Measurements from ENCODE around the gene RAPGEF6.
A peak's percentile ranks its signal among the peaks of the same experiment; 100 is the strongest.
"Not testable (repeated sequence)": the region's sequence is repeated elsewhere in the genome, so short reads cannot be mapped to it uniquely, and the experiment has no call there.

Gene RAPGEF6

DNA sequence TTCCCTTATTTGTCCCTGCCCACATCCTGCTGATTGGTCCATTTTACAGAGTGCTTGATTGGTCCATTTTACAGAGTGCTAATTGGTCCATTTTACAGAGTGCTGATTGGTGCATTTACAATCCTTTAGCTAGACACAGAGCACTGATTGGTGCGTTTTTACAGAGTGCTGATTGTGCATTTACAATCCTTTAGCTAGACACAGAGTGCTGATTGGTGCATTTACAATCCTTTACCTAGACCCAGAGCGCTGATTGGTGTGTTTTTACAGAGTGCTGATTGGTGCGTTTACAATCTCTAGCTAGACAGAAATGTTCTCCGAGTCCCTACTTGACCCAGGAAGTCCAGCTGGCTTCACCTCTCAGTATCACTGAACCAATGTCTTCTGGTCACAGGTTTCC lies 147.7 kb downstream of the RAPGEF6 start:
- DNase-seq = not testable (repeated sequence)

DNA sequence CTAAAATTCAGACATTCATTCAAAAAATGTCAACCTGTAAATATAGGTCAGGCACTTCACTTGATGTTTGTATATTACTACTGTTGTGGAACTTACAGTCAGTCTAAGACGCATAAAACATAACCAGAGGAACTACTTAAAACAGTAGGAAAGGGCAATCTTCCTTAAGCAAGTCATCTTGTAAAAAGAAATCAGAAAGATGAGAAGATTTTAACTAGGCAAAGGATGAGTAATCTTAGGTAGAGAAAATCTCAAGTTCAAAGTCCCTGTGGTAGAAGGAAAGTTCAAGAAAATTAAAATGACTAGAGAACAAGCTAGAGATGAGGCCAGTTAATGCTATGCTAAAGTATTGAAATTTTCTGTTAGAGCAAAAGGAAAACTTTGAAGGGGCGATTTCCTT lies 152.4 kb downstream of the RAPGEF6 start:
- no peak for DNase-seq

DNA sequence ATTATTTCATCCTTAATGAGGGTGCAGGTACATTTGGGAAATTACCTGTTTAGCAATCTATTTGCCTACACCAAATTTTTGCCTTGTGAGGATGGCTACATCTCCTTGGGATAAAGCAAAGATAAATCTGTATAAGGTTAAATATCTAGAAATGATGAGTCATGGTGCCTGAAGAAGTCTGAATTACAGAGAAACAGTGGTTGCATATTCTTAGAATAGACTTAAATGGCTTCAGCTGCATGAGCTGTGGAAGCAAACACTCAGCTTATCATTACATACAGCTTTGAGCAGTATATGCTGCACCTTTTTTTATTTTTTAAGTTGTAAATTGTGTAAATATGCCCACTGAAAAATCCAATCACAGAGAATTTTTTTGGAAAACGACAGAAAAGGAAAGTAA lies 153.5 kb downstream of the RAPGEF6 start:
- no peak for DNase-seq

DNA sequence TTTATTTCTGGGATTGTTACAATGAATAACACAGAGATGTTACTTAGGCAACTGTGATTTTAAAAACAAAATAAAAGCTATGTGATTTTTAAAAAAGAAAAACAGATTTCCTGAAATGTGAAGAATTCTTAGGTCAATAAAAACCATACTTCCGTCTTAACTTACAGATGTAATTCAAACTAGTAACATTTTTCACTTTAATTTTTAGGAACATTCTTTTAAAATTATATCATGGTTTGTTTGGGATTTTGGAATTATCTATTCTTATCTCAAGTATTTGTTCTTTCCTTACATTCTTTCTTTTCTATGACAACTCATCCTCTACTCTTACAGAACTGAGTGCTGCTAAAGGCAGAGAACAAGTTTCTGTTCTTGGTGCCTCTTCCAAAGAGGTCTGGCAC lies 159.5 kb downstream of the RAPGEF6 start:
- DNase-seq = no peak

DNA sequence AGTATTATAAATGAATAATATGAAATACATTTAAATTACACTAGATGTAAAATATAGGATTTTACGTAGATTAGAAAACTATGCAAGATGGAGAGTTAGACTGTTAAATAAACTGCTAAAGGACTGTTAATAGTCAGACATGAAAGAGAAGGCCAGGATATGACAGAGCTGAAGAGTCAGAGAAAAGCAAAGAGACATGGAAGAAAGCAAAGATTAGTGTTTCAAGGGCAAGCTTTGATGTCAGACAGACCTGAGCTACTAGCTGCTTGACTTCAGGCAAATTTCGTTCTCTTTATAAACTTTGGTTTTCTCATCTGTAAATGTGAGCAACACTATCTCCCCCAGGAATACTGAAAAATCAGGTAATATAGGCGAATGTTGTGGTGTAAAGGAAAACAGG lies 161.3 kb downstream of the RAPGEF6 start:
- DNase-seq = no peak

DNA sequence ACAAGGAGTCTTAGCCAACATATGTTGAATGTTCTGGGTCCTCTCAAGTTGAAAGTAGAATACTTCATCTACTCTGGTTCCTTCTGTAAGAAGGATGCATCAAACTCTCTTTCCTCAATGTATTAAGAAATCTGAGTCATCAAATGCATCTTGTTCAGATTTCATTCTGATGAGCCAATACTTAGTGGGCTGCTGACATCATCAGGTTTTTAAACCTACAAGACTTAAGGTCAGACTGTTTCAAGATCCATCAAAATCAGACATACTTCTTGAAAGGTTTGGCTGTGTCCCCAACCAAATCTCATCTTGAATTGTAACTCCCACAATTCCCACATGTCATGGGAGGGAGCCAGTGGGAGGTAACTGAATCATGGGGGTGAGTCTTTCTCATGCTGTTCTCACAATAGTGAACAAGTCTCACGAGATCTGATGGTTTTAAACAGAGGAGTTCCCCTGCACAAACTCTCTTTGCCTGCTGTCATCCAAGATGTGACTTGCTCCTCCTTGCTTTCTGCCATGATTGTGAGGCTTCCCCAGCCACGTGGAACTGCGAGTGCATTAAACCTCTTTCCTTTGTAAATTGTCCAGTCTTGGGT lies 168.8 kb downstream of the RAPGEF6 start:
- DNase-seq = no peak

DNA sequence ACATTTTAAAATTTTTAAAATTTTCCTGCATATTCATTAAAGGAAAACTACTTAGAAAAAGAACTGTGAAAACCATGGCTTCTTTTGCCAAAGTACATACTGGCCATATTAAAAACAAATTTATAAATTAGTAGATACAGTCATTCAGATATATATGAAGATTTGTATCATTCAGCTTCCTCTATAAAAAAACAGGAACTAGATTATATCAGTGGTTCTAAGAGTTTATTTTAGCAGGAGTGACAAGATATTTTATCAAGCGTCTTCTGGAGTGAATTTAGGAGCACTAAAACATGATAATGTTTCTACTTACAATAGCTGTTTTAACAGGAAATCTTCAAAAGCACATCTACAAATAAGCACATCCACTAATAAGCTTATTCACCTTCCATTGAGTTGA lies 171.4 kb downstream of the RAPGEF6 start:
- no peak for DNase-seq

DNA sequence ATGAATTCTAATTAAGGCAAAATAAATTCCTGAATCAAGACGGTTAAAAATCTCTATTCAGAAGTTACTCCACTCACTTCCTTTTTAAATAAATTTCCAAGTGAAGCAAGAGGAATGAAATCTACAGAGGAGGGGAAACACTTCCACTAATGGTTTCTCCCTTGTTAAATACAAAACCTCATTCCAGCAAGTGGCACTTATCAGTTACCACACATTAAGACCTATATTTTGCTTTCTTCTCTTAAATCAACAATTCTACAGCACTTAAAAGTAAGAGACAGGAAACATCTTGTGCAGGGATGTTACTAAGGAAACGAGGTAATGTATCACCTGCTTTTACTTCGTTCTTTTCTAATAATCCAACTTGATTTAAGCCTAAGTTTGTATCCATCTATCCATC lies 172.6 kb downstream of the RAPGEF6 start:
- no peak for DNase-seq

DNA sequence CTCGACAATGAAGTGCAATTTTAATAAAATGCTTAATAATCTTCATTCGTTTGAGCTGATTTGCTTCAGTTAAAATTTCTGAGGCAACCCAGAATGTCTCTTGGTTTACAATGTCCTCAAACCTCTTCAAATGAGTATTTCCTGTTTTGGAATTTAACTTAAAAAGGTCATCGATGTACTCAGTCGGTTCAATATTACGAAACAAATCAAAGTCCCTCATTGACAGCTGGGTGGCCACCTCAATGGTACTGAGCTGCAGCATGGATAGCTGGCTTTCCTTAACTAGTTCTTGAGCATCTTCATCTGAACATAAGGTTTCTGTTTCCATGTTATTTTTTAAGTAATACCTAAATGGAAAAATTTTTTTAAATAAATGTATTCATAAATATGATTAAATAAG lies 173.3 kb downstream of the RAPGEF6 start:
- DNase-seq = no peak

DNA sequence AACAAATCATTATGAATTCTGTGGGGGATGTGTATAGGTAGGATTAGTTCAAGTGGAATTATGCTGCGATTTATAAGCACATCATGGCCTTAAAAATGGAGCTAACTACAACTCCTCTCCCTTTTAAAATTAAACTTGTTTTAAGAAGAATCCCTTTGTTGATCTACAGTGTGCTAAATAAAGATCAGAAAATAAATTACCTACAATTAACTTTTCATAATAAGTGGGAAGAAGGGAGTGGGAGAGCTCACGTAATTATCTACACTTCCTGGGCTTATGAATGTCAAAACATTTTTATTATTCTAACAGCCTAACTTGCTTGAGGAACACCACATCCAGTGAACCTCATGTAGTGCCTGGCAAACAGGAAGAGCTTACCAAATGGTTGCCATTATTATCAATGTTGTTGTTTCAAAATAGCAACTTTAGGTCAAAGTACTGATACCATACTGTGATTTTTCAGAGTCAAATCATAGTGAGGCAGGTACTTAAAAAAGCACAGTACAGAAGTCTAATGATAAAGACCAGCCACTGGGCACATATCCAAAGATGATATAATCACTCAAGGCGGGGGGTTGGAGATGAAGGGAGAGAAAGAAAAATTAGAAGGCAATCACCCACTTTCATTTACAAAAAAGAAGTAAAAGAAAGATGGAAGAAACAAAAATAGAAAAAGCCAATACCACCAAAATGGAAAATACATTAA lies 174.0 kb downstream of the RAPGEF6 start:
- no peak for DNase-seq

DNA sequence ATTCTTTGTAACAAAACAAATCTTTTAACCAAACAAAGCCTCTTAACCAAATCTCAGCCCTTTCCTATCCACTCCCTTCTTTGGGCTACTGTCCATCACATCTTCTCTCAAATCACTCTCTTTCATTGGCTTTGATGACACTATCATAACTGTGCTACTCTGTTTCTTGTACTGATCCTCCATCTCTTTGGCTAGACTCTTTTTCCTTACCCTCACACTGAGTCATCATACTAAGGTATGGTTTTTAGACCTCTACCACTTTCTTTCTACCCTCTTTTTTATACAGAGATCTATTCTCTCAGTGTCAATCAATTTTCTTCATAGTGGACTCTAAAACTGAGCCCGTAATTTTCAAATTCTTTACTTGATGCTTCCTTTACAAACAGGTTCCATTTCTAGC lies 174.9 kb downstream of the RAPGEF6 start:
- no peak for DNase-seq

DNA sequence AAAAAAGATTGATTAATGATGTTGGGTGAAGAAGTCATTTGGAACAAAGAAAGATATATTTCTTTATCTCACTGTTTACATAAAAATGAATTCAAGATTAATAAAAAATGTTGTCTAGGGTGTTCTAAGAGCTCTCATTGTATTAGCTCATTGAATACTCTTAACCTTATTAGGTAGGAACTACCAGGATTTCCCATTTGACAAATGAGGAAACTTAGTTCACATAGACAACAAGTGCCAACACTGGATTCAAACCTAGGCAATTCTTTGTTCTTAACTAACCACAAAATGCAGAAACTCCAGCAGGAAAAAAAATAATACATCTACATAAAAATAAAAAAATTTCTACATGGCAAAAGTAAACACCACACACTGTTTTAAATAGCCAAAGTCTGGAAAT lies 175.8 kb downstream of the RAPGEF6 start:
- DNase-seq = no peak

DNA sequence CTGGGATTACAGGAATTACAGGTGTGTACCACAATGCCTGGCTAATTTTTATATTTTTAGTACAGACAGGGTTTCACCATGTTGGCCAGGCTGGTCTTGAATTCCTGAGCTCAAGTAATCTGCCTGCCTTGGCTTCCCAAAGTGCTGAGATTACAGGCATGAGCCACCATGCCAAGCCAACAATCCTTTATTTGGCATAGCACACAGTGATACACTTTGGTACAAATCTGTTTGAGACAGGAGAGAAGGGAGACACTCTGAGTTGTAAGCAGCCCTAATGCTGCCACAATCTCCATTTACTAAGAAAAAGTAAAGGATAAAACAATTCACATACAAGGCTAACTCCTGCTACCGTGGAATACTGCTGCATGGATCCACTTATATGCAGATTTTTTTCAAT lies 177.8 kb downstream of the RAPGEF6 start:
- no peak for DNase-seq

DNA sequence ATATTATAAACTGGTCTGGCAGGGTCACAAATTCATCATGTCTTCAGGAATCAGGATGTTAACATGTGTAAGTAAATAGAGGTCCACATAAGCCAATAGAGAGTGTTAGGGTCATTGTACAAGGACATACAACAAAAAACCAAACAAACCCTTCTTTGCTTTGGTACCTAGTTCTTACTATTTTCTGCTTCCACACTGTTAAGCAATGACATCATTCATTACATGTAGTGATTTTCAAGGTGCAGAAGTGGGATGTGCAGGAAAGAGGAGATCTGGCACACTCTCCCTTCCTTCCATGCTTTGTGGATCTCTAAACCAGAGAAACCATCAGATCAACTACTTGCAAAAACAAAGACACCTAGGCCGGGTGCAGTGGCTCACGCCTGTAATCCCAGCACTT lies 184.1 kb downstream of the RAPGEF6 start:
- DNase-seq = no peak

DNA sequence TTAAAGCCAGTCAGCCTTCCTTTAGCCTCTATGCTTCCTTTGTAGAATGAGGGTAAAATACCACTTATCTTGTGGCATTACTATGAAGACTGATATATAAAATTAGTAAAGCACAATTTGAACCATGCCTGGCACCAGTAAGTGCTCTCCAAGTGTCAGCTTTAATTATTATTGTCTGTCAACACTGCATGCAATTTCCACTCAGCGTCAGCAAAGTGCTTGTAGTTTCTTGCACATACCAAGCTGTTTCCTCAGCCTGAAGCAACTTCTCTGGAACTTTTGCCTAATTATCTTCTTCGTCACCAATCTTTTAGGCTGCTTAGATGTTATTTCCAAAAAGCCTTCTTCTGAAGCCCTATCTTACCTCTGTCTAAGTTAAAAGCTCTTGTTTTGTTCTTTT lies 193.8 kb downstream of the RAPGEF6 start:
- no peak for DNase-seq

DNA sequence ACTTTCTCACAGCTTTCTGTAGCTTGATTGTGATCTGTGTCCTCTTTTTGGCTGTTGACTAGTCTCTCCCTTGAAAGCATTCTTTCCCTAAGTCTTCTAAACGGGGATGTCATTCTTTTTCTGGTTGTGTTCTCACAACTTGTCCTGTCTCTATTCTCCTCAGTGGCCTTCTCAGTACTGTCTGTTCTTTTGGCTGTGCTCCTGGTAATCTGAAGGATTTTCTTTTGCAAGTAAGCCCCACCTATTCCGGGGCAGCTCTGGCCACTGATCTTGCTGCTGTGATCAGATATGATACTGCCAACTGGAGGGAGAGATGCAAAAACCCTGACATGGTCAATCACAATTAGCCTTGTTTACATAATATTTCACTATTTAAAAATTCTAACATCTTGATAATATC lies 198.9 kb downstream of the RAPGEF6 start:
- DNase-seq = no peak

DNA sequence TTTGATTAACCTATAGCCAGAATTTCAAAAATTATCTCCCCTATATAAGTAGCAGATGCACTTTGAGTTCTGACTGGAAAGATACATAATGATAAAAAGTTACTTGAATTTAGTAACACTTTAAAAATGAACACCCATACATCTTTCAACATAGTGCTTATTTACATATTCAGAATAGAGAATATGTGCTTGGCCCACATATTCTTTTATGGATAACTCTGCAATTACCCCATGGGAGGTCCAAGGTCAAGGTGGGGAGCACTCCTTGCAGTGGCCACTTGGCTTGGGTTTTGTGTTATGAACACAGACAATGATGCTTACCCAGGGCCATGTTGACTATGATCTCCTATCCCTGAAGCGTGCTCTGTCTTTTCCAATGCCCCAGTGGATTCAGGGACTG lies 201.9 kb downstream of the RAPGEF6 start:
- no peak for DNase-seq

DNA sequence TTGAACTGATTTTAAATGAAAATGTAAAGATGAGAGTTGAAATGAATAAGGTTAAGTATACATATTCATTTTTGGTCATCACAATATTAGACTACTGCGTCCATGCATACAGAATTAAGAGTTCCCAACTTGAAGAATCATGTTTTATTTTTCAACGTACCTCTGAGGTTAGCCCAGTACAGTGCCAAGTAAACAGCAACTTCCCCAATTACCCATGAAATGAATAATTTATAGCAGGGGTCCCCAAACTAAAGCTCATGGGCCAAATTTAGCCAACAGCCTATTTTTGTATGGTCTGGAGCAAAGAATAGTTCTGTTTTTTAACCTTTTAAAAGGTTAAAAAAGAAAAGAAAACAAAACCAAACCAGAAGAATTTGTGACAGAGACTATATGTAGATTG lies 203.2 kb downstream of the RAPGEF6 start:
- DNase-seq = no peak

DNA sequence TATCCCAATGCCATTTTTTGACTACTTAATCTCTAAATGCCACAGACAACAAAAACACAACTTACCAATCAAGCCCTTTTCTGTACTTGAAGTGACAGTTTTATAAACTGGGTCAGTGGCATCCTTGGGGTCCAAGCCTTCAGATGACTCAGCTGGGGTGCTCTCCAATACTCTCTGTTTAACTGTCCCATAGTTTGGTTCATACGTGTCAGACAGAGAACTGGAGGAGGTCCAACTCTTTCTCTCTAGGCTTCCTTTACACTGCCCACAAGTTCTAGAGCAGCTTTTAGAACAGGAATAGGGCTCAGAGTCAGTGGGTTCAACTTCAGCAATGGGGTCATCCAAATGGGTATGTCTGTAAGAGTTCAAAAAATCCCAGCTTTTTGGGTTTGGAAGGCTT lies 204.2 kb downstream of the RAPGEF6 start:
- DNase-seq = no peak

DNA sequence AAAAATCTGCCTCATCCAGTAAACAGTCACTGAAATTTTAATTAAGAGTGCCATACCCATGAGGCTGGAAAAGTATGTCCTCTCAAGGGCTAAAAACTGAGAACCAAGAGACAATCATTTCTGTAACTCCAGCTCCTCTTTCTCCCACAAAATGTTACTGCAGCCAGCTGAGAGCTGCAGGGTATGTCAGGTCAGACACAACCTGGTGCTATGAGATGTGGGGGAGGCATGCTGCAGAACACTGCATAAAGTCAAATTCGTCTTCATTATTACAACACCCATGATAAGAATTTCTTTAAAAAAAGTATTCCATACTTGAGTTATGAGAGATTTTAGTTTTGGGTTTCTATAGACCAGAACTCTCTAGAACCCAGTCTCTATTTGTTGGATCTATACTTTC lies 209.0 kb downstream of the RAPGEF6 start:
- no peak for DNase-seq

DNA sequence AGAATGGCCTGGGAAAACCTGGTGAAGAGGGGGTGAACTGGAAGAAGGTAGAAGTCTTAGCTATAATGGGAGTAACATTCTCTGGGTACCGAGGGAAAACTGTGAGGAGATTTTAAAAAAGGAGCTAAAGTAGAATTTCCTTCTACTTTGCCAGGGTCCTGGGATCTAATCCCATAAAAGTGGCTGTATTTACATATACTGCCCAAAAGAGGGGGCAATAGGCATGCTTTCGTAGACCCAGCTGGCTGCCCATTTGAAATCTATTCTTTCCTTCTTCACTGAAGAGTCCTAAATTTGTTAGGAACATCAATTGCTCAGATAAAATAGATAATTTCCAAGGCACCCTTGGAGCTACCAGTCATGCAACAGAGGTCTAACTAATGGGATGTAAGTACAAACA lies 212.0 kb downstream of the RAPGEF6 start:
- DNase-seq = no peak

DNA sequence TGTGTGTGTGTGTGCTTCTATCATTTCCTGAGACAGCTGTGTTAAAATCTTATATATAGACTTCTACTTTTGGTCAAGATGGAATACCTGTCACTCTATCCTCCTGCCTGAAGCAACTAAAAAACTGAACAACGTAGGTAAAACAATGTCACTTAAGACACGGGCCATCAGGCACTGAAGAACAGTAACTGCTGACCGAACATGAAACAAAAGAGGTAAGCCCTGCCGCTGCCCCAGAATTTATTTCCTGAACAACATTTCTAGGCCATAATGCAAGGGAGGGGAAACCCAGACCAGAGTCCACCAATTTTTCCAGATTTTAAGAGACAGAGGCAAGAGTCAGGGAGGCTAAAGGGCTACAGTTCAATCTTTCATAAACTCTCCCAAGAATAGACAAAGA lies 215.2 kb downstream of the RAPGEF6 start:
- no peak for DNase-seq

DNA sequence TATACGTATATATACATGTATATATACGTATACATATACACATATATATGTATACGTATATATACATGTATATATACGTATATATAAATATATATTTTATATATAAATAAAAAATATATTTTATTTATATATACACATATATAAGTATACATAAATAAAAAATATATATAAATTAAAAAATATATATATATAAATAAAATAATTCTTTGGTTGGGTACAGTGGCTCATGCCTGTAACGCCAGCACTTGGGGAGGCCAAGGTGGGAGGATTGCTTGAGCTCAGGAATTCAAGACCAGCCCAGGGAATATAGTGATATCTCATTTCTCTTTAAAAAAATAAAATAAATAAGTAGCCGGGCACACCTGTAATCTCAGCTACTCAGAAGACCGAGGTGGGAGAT lies 216.2 kb downstream of the RAPGEF6 start:
- no peak for DNase-seq

DNA sequence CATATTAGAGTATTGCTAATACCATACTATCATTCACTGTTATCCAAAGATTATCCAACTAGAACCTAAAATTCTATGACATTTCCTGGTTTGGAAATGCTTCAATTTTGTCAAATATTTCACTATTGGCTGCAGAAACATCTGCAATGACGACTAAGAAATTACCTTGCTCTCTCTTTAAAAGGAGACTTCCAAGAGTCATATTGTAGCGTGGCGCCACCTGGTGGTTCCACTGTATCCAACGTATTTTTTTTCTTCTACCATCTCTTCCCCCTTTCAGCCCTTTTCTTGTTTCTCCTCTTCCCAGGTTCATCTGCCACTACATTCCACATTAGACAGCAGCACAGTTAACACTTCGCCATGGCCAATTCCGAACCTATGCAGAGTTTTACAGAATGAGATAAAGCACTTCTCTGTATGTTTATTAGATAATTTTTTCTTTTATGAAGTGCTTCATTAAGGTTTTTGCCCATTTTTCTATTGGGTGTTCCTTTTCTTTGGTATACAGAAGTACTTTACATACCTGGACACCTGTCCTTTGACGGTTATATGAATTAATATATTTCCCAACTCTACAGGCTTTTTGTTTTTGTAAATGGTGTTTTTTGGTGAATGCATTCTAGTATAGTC lies 217.7 kb downstream of the RAPGEF6 start:
- peak; percentile 11 for DNase-seq

DNA sequence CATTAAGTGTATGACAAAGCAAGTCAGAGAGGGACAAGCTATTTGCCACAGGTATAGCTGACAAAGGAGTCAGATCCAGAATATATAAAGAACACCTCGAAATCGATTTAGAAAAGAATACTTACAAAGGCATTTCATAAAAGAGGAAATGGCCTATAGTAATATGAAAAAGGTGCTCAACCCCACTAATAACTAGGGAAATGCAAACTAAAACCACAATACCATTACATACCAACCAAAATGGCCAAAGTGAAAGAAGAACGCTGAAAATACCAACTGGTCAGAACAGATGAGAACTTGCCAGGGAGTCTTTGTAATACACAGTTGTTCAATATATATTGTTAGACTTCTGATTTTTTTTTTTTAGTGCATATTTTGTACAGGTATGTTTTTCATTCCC lies 218.3 kb downstream of the RAPGEF6 start:
- DNase-seq = no peak

Data from NCI-H510A (cell line).